Body of pancreas (tissue), 4 donors: ENCODE measurements around the gene UBE2Q2. TPM values are rescaled to one million over a fixed set of nuclear protein-coding genes. Genes with fewer than 3 reads are reported as not detected.
A peak's percentile ranks its signal among the peaks of the same experiment; 100 is the strongest.
"Not testable (repeated sequence)": the region's sequence is repeated elsewhere in the genome, so short reads cannot be mapped to it uniquely, and the experiment has no call there.

Experiments used
- ATAC-seq: fragments of 150-250 bp; one replicate; pipeline ENCODE4 v1.9.1; 2016
- DNase-seq, 4 donors: peaks; one replicate each; pipeline ENCODE4 v3.0.0-alpha.2; 2019
- H3K27ac ChIP-seq, 4 donors: fragments of 200-600 bp; sonication (generic); 1 replicate in 3 of 4; 2 replicates in 1 of 4; pipeline versions ENCODE4 v1.5.1 to v1.6.1; 2016 to 2019; ENCODE audit warnings: mild to moderate bottlenecking in 1 of 4, mixed read lengths in 1 of 4, moderate library complexity in 1 of 4
- H3K27me3 ChIP-seq, 2 donors: fragments of 200-600 bp; sonication (generic); one replicate each; pipeline ENCODE4 v1.6.0; 2016; ENCODE audit warnings: mild to moderate bottlenecking in 1 of 2
- H3K36me3 ChIP-seq, 2 donors: fragments of 200-600 bp; sonication (generic); replicated peaks in 1 of 2; 2 replicates each; pipeline ENCODE4 v1.5.1; 2016; ENCODE audit warnings: low read depth in 2 of 2; ENCODE audit not compliant: insufficient read depth in 1 of 2
- H3K4me1 ChIP-seq: fragments of 200-600 bp; sonication (generic); one replicate; pipeline ENCODE4 v1.6.0; 2016
- H3K4me3 ChIP-seq, 2 donors: fragments of 200-600 bp; sonication (generic); 1 replicate in 1 of 2; 2 replicates in 1 of 2; pipeline ENCODE4 v1.5.1; 2016 to 2019
- H3K9me3 ChIP-seq, 3 donors: fragments of 200-600 bp; sonication (generic); 1 replicate in 2 of 3; 2 replicates in 1 of 3; pipeline ENCODE4 v1.5.1; 2016
- CTCF ChIP-seq, 7 experiments: fragments of 450-650 bp in 4 of 7; fragments of 200-600 bp in 3 of 7; sonication (generic) in 3 of 7; IDR thresholded peaks; one replicate each; pipeline ENCODE4 v1.5.1; 2016 to 2019; ENCODE audit warnings: antibody characterized with exemption in 7 of 7
- POLR2A ChIP-seq, 3 donors: fragments of 450-650 bp; IDR thresholded peaks; one replicate each; pipeline ENCODE4 v1.6.1; 2016; ENCODE audit warnings: antibody characterized with exemption in 3 of 3, mild to moderate bottlenecking in 2 of 3
- WGBS, 2 donors: methylation state at CpG; one replicate each; pipeline ENCODE4 v1.1.5; 2017; 5-methylcytosine and 5-hydroxymethylcytosine counted together
- intact Hi-C: fragments of 100-400 bp; cut with DNase I; formaldehyde crosslinking; loops from one replicate; pipeline ENCODE4 v1.15.1; 2023
- total RNA-seq, 2 donors: library from RNA; depleted of rRNA; stranded (reverse); fragments of >200 nt; gene quantifications; one replicate each; pipeline ENCODE4 v1.1.0, GENCODE V29; 2016

The UBE2Q2 gene
- total RNA-seq, 2 donors from 2014 or later: 15.2 to 15.8 TPM

- ATAC-seq (peak; percentile 99), DNase-seq (peak; percentile 93 to 97 (median 94))
- intact Hi-C loops: no loop called here
- Histone ChIP-seq H3K4me1 (peaks cover 26% of the 10 kb centered on the region), H3K36me3 (no peaks in the 10 kb centered on the region), H3K27me3 (no peaks in the 10 kb centered on the region), H3K9me3 (no peaks in the 10 kb centered on the region), H3K4me3 (peak within 1 kb of the TSS; percentile 69 to 100), H3K27ac (peak within 1 kb of the TSS; percentile 72 to 92 (median 80))
- WGBS, 2 donors: 1 to 2% methylated on average over 26 to 63 of the region's 63 CpGs
- TF ChIP-seq CTCF (IDR thresholded peaks at IDR 0.05): peak in 1 of 7 experiments; percentile 1
- peak; percentile 61 to 84 (median 81) for TF ChIP-seq POLR2A (IDR thresholded peaks at IDR 0.05)
These were observed 60.3 kb downstream of the UBE2Q2 start, which contains the start of gene FBXO22 for GRCh38 chr15:75903331-75904239. TSS of gene FBXO22 (plus strand) at chr15:75903878. CDS start at chr15:75903964, 86 bp downstream.

GRCh38 chr15:75905231-75905630, 62.0 kb downstream of the UBE2Q2 start:
- H3K9me3 ChIP-seq: no peaks in the 10 kb centered on the region
- DNase-seq (no peak), ATAC-seq (no peak)
- intact Hi-C loops: no loop called here
- H3K4me1 ChIP-seq: peaks cover 26% of the 10 kb centered on the region
- no peaks in the 10 kb centered on the region for H3K27me3 ChIP-seq
- WGBS, 2 donors: 59 to 60% methylated on average over 5 of the region's 5 CpGs
- no peak for TF ChIP-seq CTCF (IDR thresholded peaks at IDR 0.05)
- TF ChIP-seq POLR2A (IDR thresholded peaks at IDR 0.05): no peak
- no peak overlapping the region for H3K4me3 ChIP-seq
- H3K36me3 ChIP-seq: no peaks in the 10 kb centered on the region
- H3K27ac ChIP-seq: no peak overlapping the region

GRCh38 chr15:75910355-75910754, 67.1 kb downstream of the UBE2Q2 start:
- H3K27ac ChIP-seq, ATAC-seq, H3K4me1 ChIP-seq, intact Hi-C loops, H3K9me3 ChIP-seq, H3K36me3 ChIP-seq, H3K27me3 ChIP-seq, DNase-seq, H3K4me3 ChIP-seq: not testable (repeated sequence)
- 95 to 99% methylated on average over 3 of the region's 3 CpGs for WGBS, 2 donors

- Histone ChIP-seq H3K9me3 (no peaks in the 10 kb centered on the region), H3K36me3 (peaks cover 0 to 2% of the 10 kb centered on the region in 2 donors), H3K27me3 (no peaks in the 10 kb centered on the region)
These were observed 73.7 kb downstream of the UBE2Q2 start for GRCh38 chr15:75916978-75917377.

More at GRCh38 chr15:75916978-75917377, 73.7 kb downstream of the UBE2Q2 start:
- DNase-seq: no peak
- Histone ChIP-seq H3K4me1 (peaks cover 16% of the 10 kb centered on the region), H3K4me3 (no peak overlapping the region), H3K27ac (peak overlapping the region in 1 of 4 donors; percentile 24)
- no peak for ATAC-seq
- intact Hi-C loops: no loop called here
- WGBS, 2 donors: 14 to 26% methylated on average over 1 of the region's 1 CpG
- no peak for TF ChIP-seq POLR2A (IDR thresholded peaks at IDR 0.05)
- TF ChIP-seq CTCF (IDR thresholded peaks at IDR 0.05): no peak
